ENCODE results near the gene METTL16.
"Not testable (repeated sequence)": the region's sequence is repeated elsewhere in the genome, so short reads cannot be mapped to it uniquely, and the experiment has no call there.

METTL16 gene

DNA sequence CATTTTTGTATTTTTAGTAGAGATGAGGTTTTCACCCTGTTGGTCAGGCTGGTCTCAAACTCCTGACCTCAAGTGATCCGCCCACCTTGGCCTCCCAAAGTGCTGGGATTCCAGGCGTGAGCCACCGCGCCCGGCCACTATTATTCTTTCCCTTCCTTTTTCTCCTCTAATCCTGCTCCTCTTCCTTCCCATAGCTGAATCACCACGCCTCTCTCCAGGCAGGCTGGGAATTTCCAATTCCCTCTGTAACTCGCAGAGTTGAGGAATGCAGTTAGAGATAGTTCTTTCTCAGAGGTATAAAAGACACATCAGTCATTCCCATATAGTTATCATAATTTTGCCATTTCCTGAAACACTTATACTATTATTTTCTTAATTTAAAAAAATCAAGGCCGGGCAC, 11.2 kb downstream of the METTL16 start:
- DNase-seq: no peak

DNA sequence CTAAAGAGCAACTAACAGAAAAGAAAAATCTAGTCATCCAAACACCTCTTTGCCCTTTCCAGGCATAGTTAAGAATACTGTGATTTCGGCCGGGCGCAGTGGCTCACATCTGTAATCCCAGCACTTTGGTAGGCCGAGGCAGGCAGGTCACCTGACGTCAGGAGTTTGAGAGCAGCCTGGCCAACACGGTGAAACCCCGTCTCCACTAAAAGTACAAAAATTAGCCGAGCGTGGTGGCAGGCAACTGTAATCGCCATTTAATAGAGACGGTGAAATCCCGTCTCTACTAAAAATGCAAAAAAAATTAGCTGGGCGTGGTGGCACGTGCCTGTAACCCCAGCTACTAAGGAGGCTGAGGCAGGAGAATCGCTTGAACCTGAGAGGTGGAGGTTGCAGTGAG, 22.4 kb downstream of the METTL16 start:
- DNase-seq: not testable (repeated sequence)

DNA sequence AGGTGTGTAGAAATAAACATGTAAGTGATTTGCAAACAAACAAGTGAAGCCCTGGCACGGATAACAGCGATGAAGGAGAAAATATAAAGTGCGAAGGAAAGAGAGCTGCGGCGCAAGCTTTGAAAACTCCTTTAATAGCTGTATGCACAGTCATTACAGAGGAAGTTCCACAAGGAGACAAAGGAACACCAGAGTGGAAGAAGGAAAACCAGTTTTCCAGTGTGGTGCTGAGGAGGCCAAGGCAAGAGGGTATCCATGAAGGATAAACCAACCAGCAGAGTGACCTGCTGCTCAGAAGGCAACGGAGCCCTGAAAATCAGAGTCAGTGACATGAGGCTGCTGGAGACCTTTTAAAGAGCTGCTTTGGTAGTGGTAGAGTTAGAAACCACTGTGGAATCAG, 24.4 kb downstream of the METTL16 start:
- no peak for DNase-seq

DNA sequence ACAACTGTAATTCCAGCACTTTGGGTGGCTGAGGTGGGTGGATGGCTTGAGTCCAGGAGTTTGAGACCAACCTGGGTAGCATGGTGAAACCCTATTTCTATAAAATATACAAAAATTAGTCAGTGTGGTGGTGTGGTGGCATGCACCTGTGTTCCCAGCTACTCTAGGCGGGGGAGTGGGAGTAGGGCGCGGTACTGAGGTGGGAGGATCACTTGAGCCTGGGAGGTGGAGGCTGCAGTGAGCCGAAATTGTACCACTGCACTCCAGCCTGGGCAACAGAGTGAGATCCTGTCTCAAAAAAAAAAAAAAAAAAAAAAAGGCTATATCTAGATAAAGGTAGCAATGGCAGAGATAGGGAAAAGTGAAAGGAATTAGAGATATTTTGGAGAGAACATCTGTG, 25.0 kb downstream of the METTL16 start:
- DNase-seq: not testable (repeated sequence)

DNA sequence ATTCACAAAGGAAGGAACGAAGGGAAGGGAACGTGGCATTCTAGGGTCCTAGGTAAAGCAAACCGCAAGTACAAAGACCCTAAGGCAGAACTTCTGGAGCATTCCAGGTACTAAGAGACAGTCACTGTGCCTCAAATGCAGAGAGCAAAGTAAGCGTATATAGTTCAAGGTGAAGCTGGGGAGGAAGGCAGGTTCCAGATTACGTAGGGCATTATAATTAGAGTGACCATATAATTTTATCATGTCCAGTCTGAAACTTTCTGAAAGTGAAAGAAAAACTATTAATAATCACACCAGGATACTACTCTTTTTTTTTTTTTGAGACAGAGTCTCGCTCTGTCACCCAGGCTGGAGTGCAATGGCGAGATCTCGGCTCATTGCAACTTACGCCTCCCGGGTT, 25.7 kb downstream of the METTL16 start:
- DNase-seq: no peak

DNA sequence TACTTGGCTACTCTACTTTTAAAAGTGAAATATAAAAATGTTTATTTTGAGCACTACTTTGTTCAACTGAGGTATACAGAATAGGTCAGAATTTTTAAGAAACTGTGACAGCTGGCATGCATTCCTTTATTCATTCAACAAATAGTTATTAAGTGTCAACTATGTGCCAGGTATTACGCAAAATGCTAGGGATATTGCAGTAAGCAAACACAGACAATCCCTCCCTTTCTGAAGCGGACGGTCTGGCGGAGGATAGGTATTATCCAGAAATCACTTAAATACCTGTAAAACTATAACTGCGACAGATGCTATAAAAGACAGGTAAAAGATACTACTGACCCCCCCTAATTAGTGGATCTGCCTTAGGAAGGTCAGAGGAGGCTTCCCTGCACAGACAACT, 26.1 kb downstream of the METTL16 start:
- DNase-seq: no peak

DNA sequence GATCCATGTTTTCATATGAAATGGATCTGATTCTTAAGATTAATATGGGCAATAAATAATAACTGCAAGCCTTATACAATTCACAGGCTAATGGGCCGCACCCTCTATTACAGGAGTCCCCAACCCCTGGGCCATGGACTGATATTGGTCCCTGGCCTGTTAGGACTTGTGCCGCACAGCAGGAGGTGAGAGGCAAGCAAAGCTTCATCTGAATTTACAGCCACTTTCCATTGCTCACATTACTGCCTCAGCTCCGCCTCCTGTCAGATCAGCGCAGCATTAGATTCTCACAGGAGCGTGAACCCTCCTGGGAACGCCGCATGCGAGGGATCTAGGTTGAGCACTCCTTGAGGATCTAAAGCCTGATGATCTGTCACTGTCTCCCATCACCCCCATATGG, 26.8 kb downstream of the METTL16 start:
- DNase-seq: no peak

GRCh38 chr17:2483084-2483483, 28.6 kb downstream of the METTL16 start:
- DNase-seq: no peak

DNA sequence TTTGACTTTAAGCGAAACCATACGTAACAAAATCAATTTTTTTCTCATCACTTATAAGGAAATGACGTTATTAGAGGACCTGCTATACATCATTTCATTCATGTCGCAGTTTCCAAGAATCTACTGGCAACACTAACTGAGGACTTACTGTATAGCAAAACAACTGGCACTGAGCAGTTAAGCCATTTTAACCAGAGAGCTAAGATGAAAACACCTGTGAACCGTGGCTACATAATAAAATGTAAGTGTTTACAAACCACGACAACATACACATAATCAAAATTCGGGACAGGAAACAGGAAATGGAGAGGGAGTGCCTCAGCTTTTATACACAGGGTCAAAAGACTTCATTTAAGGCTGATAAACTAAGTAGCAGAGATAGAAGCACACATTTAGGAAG, 29.5 kb downstream of the METTL16 start:
- DNase-seq: no peak

GRCh38 chr17:2481760-2482159, 29.9 kb downstream of the METTL16 start:
- DNase-seq: no peak

DNA sequence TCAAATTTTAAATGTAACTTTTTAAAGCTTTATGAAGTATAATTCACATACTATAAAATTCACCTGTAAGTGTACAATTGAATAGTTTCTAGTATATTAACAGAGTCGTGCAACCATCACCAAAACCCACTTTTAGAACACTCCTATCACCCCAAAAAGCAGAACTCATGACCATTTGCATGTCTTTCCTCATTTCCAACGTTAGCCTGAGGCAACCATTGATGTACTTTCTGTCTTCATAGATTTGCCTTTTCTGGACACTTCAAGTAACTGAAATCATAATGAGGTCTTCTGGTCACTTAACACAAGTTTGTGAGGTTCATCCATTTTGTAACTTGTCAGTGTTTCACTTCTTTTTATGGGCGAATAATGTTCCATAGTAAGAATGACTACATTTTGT, 33.2 kb downstream of the METTL16 start:
- DNase-seq: peak; percentile 54 to 56

- DNase-seq: no peak
Measured at GRCh38 chr17:2475056-2475455, 36.6 kb downstream of the METTL16 start.

DNA sequence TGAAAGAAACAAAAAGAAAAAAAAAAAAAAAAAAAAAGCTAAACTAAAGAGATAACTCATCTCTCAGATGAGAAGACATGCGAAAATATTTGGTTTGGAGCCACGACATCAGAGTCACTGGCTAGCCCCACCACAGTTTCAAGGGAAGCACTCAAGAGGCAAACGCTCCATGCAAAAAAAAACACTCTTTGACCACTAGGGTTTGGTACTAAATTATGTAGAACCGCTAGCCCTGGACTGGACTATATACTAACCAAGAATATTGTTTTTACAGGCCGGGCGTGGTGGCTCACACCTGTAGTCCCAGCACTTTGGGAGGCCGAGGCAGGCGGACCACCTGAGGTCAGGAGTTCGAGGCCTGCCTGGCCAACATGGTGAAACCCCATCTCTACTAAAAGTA, 37.3 kb downstream of the METTL16 start:
- DNase-seq: no peak

DNA sequence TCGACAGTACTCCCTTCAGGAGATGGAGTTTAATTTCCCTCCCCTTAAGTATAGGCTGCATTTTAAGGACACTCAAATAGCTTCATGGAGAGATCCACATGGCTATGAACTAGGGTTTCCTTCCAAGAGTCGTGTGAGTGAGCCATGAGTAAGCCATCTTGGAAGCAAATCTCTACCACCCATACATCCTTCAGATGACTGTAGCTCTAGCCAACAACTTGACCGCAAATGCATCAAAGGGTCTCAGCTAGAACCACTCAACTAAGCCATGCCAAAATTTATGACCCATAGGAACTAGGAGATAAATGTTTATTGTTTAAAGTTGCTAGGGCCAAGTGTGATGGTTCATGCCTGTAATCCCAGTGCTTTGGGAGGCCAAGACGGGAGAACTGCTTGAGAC, 43.4 kb downstream of the METTL16 start:
- no peak for DNase-seq

GRCh38 chr17:2466931-2467330, 44.8 kb downstream of the METTL16 start:
- DNase-seq: no peak

- no peak for DNase-seq
Measured at GRCh38 chr17:2462481-2462880, 49.2 kb downstream of the METTL16 start.

DNA sequence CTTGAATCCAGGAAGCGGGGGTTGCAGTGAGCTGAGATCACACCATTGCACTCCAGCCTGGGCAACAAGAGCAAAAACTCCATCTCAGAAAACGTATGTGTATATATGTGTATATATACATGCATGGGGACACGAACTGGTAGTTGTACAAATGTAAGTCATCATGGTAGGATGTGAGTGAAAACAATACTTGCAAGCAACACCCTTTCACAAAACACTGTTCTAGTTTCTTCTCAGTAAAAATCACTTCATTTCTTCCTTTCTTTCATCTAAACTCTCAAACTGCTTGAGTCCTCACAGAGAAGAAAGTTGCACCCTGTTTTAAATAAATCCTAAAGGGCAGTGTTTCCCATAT, 51.8 kb downstream of the METTL16 start:
- no peak for DNase-seq

DNA sequence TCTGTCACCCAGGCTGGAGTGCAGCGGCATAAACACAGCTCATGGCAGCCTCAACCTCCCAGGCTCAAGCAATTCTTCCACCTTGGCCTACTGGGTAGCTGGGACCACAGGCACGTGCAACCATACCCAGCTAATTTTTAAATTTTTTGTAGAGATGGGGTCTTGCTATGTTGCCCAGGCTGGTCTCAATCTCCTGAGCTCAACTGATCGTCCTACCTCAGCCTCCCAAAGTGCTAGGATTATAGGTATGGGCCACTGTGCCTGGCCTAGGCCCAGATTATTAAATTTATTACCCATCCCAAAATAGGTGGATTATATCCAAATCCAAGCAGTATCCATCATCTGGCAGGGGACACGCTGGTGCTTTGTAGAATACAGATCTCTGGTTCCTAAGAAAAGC, 53.8 kb downstream of the METTL16 start:
- DNase-seq: no peak

DNA sequence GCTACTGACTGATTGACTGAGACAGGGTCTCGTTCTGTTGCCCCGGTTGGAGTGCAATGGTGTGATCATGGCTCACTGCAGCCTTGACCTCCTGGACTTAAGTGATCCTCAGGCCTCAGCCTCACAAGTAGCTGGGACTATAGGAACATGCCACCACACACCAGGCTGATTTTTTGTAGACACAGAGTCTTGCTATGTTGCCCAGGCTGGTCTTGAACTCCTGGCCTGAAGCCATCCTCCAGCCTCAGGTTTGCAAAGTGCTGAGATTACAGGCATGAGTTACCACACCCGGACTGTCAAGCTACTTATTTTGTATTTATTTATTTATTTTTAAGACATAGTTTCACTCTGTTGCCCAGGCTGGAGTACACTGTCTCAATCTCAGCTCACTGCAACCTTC, 55.2 kb downstream of the METTL16 start:
- no peak for DNase-seq

GRCh38 chr17:2455956-2456355, 55.7 kb downstream of the METTL16 start:
- DNase-seq: no peak

- no peak for DNase-seq
Measured at GRCh38 chr17:2453866-2454265, 57.8 kb downstream of the METTL16 start.

DNA sequence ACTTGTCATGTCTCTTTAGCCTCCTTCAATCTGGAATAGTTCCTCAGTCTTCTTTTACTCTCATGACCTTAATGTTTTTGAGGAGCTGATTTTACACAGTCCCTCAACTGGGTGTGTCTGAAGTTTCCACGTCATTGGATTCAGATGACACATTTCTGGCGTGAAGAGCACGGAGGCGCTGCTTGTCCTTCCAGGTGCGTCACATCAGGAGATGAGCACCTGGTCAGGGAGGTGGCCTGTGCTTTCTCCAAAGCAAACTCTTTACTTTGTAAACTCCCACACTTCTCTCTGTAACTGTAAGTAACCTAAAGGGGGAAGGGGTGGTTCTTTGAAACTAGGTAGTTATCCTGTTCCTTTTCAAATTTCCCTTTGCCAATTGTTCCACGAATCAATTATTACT, 58.4 kb downstream of the METTL16 start:
- DNase-seq: no peak

DNA sequence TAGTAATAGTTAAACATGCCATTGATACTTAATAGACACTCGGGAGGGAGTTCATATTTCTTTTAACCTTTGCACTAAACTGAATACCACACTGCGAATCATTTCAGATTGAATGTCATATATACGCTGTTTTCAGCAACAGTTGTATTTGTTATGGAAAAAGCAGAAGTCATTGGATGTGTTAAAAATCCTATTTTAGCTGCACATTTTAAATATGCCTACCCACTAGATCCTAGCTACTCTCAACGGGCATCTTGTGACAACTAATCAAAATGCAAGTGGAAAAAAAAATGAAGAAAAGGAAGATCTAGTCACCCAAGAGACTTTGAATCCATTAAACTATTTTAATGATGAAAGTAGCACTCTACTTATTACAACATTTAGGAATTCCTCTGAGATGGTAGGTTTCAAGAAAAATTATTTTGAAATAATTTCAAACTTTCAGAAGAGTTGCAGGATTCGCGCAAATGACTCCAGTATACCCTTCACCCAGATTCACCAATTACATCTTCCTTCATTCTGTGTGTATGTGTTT, 59.4 kb downstream of the METTL16 start:
- peak; percentile 78 to 85 for DNase-seq

DNA sequence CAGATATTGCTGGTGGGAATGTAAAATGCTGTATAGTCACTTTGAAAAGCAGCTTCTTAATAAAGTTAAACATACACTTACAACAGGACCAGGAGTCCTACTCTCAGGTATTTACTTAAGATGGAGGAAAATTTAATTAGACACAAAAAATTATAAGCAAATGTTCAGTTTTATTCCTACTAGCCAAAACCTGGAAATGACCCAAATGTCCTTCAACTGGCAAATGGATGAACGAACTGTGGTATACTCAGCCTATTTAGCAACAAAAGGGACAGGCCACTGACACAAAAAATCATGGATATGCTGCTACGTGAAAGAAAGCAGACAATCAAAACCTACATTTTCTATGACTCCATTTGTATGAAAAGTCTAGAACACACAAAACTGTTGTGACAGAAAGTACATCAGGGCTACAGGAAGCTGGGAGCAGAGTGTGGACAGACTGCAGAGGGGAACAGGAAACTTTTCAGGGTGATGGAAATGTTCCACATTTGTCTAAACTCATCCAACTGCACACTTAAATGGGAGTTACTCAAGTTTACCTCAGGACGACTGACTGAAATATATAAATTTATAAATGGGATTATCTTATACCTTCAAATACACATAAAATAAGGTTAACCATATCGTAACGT, 61.6 kb downstream of the METTL16 start:
- DNase-seq: no peak

GRCh38 chr17:2449486-2449885, 62.2 kb downstream of the METTL16 start:
- DNase-seq: no peak

DNA sequence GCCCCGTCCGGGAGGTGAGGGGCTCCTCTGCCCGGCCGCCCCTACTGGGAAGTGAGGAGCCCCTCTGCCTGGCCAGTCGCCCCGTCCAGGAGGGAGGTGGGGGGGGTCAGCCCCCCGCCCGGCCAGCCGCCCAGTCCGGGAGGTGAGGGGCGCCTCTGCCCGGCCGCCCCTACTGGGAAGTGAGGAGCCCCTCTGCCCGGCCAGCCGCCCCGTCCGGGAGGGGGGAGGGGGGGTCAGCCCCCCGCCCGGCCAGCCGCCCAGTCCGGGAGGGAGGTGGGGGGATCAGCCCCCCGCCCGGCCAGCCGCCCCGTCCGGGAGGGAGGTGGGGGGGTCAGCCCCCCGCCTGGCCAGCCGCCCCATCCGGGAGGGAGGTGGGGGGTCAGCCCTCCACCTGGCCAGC, 64.2 kb downstream of the METTL16 start:
- not testable (repeated sequence) for DNase-seq

Data from inflammatory macrophage treated with lipopolysaccharide for 1 hour (primary cell).